GM15510 (cell line): Measurements from ENCODE around the gene SNX9.

Experiments used
- POLR2A ChIP-seq: IDR thresholded peaks from 3 replicates; pipeline ENCODE4 v1.6.1; 2011; ENCODE audit warnings: borderline replicate concordance; ENCODE audit not compliant: insufficient read length; ENCODE audit errors: extremely low read depth

The SNX9 gene

DNA sequence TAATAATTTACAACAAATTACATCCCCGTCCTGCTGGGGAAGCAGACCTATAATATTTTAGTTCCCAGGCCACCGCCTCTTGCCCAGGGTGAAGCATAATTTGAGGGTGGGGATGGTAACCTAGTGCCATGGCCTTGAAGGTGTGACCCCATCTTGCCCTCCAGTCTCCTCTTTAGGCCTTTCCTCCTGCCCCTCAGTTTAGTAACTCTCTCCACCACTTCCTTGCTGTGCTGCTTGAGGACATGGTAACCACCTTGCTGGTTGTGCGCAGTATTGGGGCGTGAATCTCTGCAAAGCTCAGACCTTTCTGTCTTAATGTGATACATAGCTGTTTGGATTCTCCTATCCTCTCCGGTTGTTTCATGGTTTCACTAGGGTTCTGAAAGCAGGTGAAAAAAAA lies 16.6 kb downstream of the SNX9 start:
- no peak for TF ChIP-seq POLR2A

- TF ChIP-seq POLR2A, result no peak
Observed at GRCh38 chr6:157840261-157840660, 17.2 kb downstream of the SNX9 start.

GRCh38 chr6:157840776-157841175 lies 17.7 kb downstream of the SNX9 start:
- TF ChIP-seq POLR2A, result no peak

GRCh38 chr6:157841211-157841840 lies 18.3 kb downstream of the SNX9 start:
- TF ChIP-seq POLR2A, result no peak

GRCh38 chr6:157842212-157842611 lies 19.2 kb downstream of the SNX9 start:
- TF ChIP-seq POLR2A, result no peak

DNA sequence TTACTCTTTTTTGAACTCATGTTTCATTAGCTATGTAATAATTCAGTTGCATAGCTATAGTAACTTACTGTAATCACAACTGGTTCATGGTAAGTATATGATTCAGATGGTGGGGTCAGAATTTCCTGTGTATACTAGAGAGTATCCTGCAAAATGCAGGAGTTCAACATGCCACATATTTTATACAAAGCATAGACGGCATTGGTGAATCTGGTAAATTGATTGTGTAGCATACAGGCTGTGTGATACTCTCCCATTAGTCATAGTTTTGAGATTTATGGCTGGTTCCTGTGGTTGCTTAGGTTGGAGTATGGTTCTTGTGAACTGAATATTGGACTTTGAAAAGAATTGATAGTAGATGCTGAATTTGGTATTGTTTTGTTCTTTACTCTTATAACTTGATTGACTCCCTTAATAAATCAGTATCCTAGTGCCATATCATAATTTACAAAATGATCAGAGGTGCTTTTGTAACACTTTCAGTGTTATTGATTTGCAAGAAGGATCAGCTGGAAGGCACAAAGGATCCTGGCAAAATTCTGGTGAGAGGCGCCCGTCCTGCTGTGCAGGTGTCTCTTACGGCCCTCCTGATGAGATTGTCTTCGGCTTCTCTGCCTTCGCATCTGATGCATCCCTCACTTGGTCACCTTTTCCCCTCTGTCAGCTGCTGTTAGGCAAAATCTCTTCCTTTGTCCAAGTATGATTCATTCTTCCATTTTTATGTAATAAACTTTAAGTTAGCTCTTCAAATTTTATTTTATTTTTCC lies 22.6 kb downstream of the SNX9 start:
- TF ChIP-seq POLR2A, result no peak

GRCh38 chr6:157847846-157848245 lies 24.8 kb downstream of the SNX9 start:
- no peak for TF ChIP-seq POLR2A

DNA sequence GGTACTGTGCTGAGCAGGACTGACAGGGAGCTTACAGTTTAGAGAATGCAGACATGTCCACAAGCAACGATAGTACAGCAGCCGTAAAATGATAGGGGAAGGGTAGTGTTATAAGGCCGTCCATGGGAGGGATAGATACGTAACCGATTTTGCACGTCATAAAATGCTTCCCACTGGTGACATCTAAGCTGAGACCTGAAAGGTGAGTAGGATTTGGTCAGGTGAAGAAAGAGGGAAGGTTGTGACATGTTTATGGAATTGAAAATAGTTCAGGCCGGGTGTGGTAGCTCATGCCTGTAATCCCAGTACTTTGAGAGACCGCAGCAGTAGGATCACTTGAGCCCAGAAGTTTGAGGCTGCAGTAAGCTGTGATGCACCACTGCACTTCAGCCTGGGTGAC lies 25.6 kb downstream of the SNX9 start:
- TF ChIP-seq POLR2A, result no peak

DNA sequence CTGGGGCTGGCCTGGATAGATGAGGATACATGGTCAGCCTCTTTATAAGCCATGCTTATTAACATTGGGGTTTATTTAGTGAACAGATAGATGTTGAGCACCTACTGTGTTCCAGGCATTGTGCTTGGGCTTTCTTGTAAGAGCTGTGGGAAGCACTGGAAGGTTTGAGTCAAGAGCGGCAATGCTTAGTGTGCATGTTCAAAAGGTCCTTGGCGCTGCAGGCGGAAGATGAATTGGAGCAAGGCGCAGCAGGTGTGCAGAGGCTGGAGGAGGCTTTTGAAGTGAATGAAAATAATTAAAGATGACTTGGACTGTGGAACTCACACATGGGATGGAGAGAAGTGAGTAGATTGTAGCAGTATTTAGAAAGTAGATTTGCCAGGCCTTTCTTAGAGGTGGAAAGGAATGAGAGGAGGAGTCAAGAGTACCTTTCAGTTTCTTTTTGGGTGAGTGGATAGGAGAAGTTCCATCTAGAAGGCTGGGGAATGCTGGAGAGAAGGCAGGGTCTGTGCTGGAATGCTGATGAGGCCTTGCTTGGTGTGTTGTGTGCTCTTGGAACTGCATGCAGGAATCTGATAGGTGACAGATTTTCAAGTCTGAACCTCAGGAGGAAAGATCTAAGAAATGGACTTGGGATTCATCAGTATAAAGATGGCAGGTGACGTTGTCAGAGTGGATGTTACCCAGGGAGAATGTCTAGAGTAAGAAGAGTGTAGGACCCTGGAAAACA lies 26.4 kb downstream of the SNX9 start:
- TF ChIP-seq POLR2A, result no peak

GRCh38 chr6:157850030-157850429 lies 27.0 kb downstream of the SNX9 start:
- TF ChIP-seq POLR2A, result no peak

DNA sequence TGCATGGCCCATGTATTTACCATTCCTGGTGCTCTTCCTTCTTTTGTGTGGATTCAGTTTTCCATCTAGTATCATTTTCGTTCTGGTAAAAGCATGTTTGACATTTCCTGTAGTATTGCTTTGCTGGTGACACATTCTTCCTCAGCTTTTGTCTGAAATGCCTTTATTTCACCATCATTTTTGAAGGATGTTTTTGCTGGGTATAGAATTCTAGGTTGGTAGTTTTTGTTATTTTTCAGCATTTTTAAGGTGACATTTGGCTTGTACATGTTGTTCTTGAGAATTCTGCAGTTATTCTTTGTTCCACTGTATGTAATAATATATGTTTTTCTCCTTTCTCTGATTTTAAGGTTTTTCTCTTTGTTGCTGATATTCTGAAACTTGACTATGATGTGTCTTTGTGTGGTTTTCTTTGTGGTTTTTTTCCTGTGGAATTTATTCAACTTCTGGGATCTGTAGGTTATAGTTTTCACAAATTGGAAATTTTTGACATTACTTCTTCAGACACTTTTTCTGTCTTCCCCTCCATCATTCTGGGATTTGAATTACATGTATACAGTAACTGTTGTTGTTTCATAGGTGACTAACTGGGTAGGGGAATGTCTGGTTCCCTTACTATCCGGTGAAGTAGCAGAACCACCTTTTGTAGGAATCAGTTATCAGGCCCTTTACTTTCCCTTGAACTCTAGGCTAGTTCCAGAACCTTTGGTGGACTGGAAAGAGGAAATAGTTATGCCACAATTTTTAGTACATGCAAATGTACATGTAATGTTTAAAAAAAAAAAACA lies 30.2 kb downstream of the SNX9 start:
- no peak for TF ChIP-seq POLR2A

DNA sequence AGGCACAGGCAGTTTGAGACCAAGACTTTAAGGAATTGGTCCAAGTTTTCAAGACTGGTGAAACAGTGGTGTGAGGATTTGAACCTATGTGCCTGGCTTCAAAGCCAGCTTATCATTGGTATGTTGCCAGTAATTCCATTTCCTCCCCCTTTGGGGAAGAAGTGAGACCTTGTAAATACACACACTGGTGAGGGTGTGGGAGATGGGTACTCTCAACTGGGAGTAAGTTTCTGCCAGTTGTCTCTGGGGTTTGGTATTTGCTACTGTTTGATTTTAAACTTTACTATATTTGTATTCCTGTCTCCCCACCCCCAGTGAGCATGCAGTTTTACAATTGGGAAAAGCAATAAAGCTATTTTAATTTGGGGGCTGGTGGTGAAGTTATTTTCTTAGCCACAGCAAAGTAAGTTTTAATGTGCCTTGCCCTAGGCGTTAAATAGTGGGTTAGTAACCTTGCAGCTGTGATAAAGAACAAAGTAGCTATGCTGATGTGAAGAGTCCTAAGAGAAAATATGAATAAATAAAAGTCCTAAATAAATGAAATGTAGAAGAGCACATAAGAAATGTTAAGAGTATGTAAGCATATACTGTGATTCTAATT lies 31.0 kb downstream of the SNX9 start:
- no peak for TF ChIP-seq POLR2A

DNA sequence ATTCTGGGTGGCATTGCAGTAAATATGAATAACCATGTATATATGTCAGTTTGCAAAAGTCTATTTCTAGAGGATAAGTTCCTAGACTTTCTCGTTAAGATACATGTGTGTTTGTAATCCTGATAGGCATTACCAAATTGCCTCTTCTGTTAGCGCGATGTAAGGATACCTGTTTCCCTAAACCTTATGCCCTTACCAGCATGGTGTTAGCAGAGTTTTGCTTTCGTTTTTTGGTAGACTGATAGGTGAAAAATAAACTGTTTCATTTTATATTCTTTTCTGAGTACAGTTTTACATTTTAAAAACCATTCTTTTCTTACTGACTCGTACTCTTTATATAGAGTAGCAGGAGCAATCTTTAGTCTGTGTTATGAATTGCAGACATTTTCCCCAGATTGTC lies 32.3 kb downstream of the SNX9 start:
- no peak for TF ChIP-seq POLR2A

DNA sequence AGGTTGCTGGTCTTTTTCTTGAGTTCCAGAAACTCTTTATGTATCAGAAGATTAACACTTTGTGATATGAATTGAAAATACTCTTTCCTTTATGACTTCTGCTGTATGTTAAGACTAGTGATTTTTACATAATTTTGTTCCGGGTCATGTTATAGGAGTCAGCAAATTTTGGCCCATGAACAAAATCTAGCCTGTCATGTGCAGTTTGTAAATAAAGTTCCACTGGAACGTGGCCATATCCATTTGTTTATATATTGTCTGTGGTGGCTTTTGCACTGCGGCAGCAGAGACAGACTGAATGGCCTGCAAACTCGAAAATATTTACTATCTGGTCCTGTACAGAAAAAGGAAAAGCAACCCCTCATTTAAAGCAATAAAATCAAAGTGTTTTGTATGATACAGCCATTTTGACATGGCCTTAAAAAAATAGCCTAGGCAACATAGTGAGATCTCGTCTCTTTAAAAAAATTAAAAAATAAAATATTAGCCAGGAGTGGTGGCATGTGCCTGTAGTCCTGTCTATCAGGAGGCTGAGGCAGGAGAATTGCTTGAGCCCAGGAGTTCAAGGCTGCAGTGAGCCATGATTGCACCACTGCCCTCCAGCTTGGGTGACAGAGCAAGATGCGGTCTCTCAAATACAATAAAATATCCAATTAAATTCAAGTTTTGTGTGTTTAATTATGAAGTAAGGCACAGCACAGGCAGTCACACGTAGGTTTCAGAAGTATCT lies 36.9 kb downstream of the SNX9 start:
- no peak for TF ChIP-seq POLR2A

GRCh38 chr6:157860505-157860991 lies 37.5 kb downstream of the SNX9 start:
- no peak for TF ChIP-seq POLR2A

DNA sequence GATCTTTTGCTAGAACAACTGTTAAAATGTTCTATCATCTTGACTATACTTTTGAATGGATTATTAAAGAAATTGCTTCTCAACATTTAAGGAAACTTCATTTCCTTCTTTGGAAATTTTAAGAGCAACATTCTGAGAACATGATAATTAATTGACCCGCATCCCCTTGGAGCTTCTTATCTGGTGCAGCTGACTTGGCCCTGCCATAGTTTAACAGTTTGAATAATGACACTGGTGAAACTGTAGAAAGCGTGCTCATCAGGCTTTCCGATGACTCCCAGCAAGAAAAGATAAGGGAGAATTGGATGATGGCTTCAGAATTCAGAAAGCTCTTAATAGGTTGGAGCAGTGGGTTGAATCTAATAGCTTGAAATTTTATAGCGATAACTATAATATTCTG lies 38.1 kb downstream of the SNX9 start:
- no peak for TF ChIP-seq POLR2A
